Mucosa of descending colon (tissue), 3 donors: ENCODE results near the gene KIAA2012. TPM values are rescaled to one million over a fixed set of nuclear protein-coding genes. Genes with fewer than 3 reads are reported as not detected.

Experiments
- ATAC-seq: fragments of 200-7000 bp; cut with Tn5 transposase; one replicate; pipeline ENCODE4 v1.9.1; 2020; ENCODE audit warnings: mild to moderate bottlenecking, moderate library complexity
- DNase-seq, 3 donors: peaks; one replicate each; pipeline ENCODE4 v3.0.0-alpha.2; 2020
- H3K36me3 ChIP-seq: fragments of 200-600 bp; one replicate; pipeline ENCODE4 v1.8.0; 2021; ENCODE audit warnings: low read depth, mild to moderate bottlenecking
- H3K4me1 ChIP-seq: fragments of 200-600 bp; one replicate; pipeline ENCODE4 v1.8.0; 2021; ENCODE audit warnings: low read depth, mild to moderate bottlenecking
- H3K4me3 ChIP-seq: fragments of 200-600 bp; one replicate; pipeline ENCODE4 v1.8.0; 2021; ENCODE audit warnings: mild to moderate bottlenecking
- H3K9me3 ChIP-seq: fragments of 200-600 bp; one replicate; pipeline ENCODE4 v1.8.0; 2021; ENCODE audit warnings: mild to moderate bottlenecking
- CTCF ChIP-seq: fragments of 200-600 bp; IDR thresholded peaks from one replicate; pipeline ENCODE4 v1.8.0; 2022; ENCODE audit warnings: antibody characterized with exemption, mild to moderate bottlenecking
- intact Hi-C, 2 donors: fragments of 100-400 bp; cut with DNase I in 1 of 2; cut with micrococcal nuclease in 1 of 2; formaldehyde crosslinking; loops; one replicate each; pipeline versions ENCODE4 v1.11.0 to v1.11.1; 2022; cut with DNase I, micrococcal nuclease
- total RNA-seq, 3 donors: library from RNA; stranded (reverse); fragmentation: NEBNext Ultra II Directional in 2 of 3; extraction: Animal tissue kit (Norgen Biotek cat#: 25700) in 2 of 3; gene quantifications; one replicate each; pipeline versions ENCODE4 v1.2.1 to v1.2.4, GENCODE V29; 2021 to 2023
- donor health status: DM: no; HTN: no; CAD: no; lungs with moderate emphysema.
- donor health status: DM: no; HTN: no; CAD: no.
- donor health status: DM: no; HTN: yes; CAD: no.

Gene KIAA2012
- total RNA-seq, 3 donors from 2014 or later: 0.13 to 0.14 TPM; not detected in 1

GRCh38 chr2:202164411-202164810 is 91.4 kb downstream of the KIAA2012 start:
- H3K4me3 ChIP-seq: no peak overlapping the region
- no peaks in the 10 kb centered on the region for H3K9me3 ChIP-seq
- DNase-seq: no peak
- H3K4me1 ChIP-seq: no peaks in the 10 kb centered on the region
- no peak for TF ChIP-seq CTCF
- ATAC-seq: no peak
- intact Hi-C loops: no loop called here
- no peaks in the 10 kb centered on the region for H3K36me3 ChIP-seq

- Histone ChIP-seq H3K9me3 (no peaks in the 10 kb centered on the region), H3K4me3 (no peak overlapping the region), H3K4me1 (no peaks in the 10 kb centered on the region), H3K36me3 (no peaks in the 10 kb centered on the region)
- ATAC-seq (peak; percentile 35), DNase-seq (no peak)
- no peak for TF ChIP-seq CTCF
- intact Hi-C loops: no loop called here
Measured at GRCh38 chr2:202165208-202165607, 92.2 kb downstream of the KIAA2012 start.

GRCh38 chr2:202165945-202166344 is 92.9 kb downstream of the KIAA2012 start:
- ATAC-seq (no peak), DNase-seq (no peak)
- no peak overlapping the region for H3K4me3 ChIP-seq
- no peaks in the 10 kb centered on the region for H3K36me3 ChIP-seq
- H3K4me1 ChIP-seq: no peaks in the 10 kb centered on the region
- no peaks in the 10 kb centered on the region for H3K9me3 ChIP-seq
- TF ChIP-seq CTCF: no peak
- intact Hi-C loops: no loop called here

- ATAC-seq (no peak), DNase-seq (no peak)
- TF ChIP-seq CTCF: no peak
- no peaks in the 10 kb centered on the region for H3K4me1 ChIP-seq
- H3K36me3 ChIP-seq: no peaks in the 10 kb centered on the region
- no peak overlapping the region for H3K4me3 ChIP-seq
- no peaks in the 10 kb centered on the region for H3K9me3 ChIP-seq
- intact Hi-C loops: no loop called here
Measured at GRCh38 chr2:202169131-202169530, 96.1 kb downstream of the KIAA2012 start.

GRCh38 chr2:202169832-202170424 is 96.9 kb downstream of the KIAA2012 start:
- Histone ChIP-seq H3K9me3 (no peaks in the 10 kb centered on the region), H3K4me3 (no peak overlapping the region), H3K4me1 (no peaks in the 10 kb centered on the region), H3K36me3 (no peaks in the 10 kb centered on the region)
- ATAC-seq (no peak), DNase-seq (no peak)
- intact Hi-C loops: loop anchor here (10.0 kb wide), 2 partner anchors 135 to 375 kb away; partner anchors contain the start of gene FZD7 (in 1 of the 2)
- TF ChIP-seq CTCF: no peak
